Measurements from ENCODE around the gene ZBTB5. TPM values are rescaled to one million over a fixed set of nuclear protein-coding genes. Genes with fewer than 3 reads are reported as not detected.
"Not testable (repeated sequence)": the region's sequence is repeated elsewhere in the genome, so short reads cannot be mapped to it uniquely, and the experiment has no call there.

The ZBTB5 gene
- total and polyA plus RNA-seq, 8 donors: 2.8 to 7.5 (median 4.8) TPM

- Histone ChIP-seq H3K36me3 (peaks cover 0 to 21% (median 0%) of the 10 kb centered on the region in 3 donors), H3K9me3 (no peaks in the 10 kb centered on the region)
- no peak for ATAC-seq
These were observed 38.4 kb downstream of the ZBTB5 start for GRCh38 chr9:37426846-37427245.

GRCh38 chr9:37426431-37426830, 38.8 kb downstream of the ZBTB5 start:
- ATAC-seq; FAIRE-seq; H3K27ac ChIP-seq; H3K9me3 ChIP-seq; H3K4me3 ChIP-seq; H3K27me3 ChIP-seq; intact Hi-C loops (cut with DNase I): not testable (repeated sequence)
- Histone ChIP-seq H3K4me1 (peaks cover 12 to 24% (median 20%) of the 10 kb centered on the region in 3 donors), H3K36me3 (peaks cover 0 to 21% (median 0%) of the 10 kb centered on the region in 3 donors)
- peak in 1 of 6 donors; percentile 34 for DNase-seq
- 93 to 94% methylated on average over 15 of the region's 15 CpGs for WGBS, 2 donors

More at GRCh38 chr9:37426846-37427245, 38.4 kb downstream of the ZBTB5 start:
- no peak for FAIRE-seq
- H3K27me3 ChIP-seq: no peaks in the 10 kb centered on the region
- no peak for TF ChIP-seq CTCF (IDR thresholded peaks at IDR 0.05)
- peak in 1 of 6 donors; percentile 14 for DNase-seq
- H3K4me3 ChIP-seq: no peak overlapping the region
- H3K4me1 ChIP-seq: peaks cover 12 to 20% (median 17%) of the 10 kb centered on the region in 3 donors
- no peak overlapping the region for H3K27ac ChIP-seq
- 85 to 92% methylated on average over 6 of the region's 6 CpGs for WGBS, 2 donors
- intact Hi-C loops (cut with DNase I): no loop called here

GRCh38 chr9:37425298-37425752, 39.9 kb downstream of the ZBTB5 start:
- H3K9me3 ChIP-seq: no peaks in the 10 kb centered on the region
- 75 to 87% methylated on average over 11 of the region's 11 CpGs for WGBS, 2 donors
- TF ChIP-seq CTCF (IDR thresholded peaks at IDR 0.05): no peak
- H3K4me1 ChIP-seq: peaks cover 12 to 24% (median 20%) of the 10 kb centered on the region in 3 donors
- intact Hi-C loops (cut with DNase I): no loop called here
- H3K27me3 ChIP-seq: no peaks in the 10 kb centered on the region
- DNase-seq (peak in 2 of 6 donors; percentile 50 to 57), FAIRE-seq (no peak), ATAC-seq (no peak)
- no peak overlapping the region for H3K27ac ChIP-seq
- H3K36me3 ChIP-seq: peaks cover 0 to 21% (median 0%) of the 10 kb centered on the region in 3 donors
- H3K4me3 ChIP-seq: no peak overlapping the region

GRCh38 chr9:37424686-37425297, 40.5 kb downstream of the ZBTB5 start:
- no peak for FAIRE-seq
- 71 to 82% methylated on average over 14 to 18 of the region's 18 CpGs for WGBS, 2 donors
- H3K4me1 ChIP-seq: peaks cover 12 to 24% (median 20%) of the 10 kb centered on the region in 3 donors
- no peak for TF ChIP-seq CTCF (IDR thresholded peaks at IDR 0.05)
- DNase-seq: peak in 1 of 6 donors; percentile 65
- ATAC-seq: no peak
- peaks cover 0 to 21% (median 0%) of the 10 kb centered on the region in 3 donors for H3K36me3 ChIP-seq
- no peaks in the 10 kb centered on the region for H3K9me3 ChIP-seq
- intact Hi-C loops (cut with DNase I): no loop called here
- no peak overlapping the region for H3K27ac ChIP-seq
- H3K4me3 ChIP-seq: no peak overlapping the region
- H3K27me3 ChIP-seq: no peaks in the 10 kb centered on the region

GRCh38 chr9:37424204-37424685, 41.0 kb downstream of the ZBTB5 start:
- FAIRE-seq: no peak

More at GRCh38 chr9:37424204-37424685, 41.0 kb downstream of the ZBTB5 start:
- Histone ChIP-seq H3K4me3 (peak overlapping the region in 2 of 4 donors; percentile 4 to 93), H3K36me3 (peaks cover 0 to 21% (median 0%) of the 10 kb centered on the region in 3 donors), H3K4me1 (peaks cover 12 to 24% (median 20%) of the 10 kb centered on the region in 3 donors), H3K9me3 (no peaks in the 10 kb centered on the region), H3K27ac (no peak overlapping the region), H3K27me3 (no peaks in the 10 kb centered on the region)
- no peak for ATAC-seq
- TF ChIP-seq CTCF (IDR thresholded peaks at IDR 0.05): no peak
- 38 to 44% methylated on average over 8 of the region's 8 CpGs for WGBS, 2 donors
- peak in 1 of 6 donors; percentile 46 for DNase-seq
- intact Hi-C loops (cut with DNase I): no loop called here

Data from pancreas (tissue), 10 donors.